Activated naive CD4-positive, alpha-beta T cell treated with anti-CD3 and anti-CD28 coated beads, Interleukin-2, amount 50 U/mL, for 16 hours (primary cell): ENCODE results near the gene ACMSD.
"Not testable (repeated sequence)": the region's sequence is repeated elsewhere in the genome, so short reads cannot be mapped to it uniquely, and the experiment has no call there.

Experiments used
- DNase-seq: peaks from one replicate; pipeline ENCODE4 v3.0.0-alpha.2; 2020

Gene ACMSD

GRCh38 chr2:134838143-134838620, at the start of gene ACMSD:
TSS of gene ACMSD (plus strand) at chr2:134838616. CDS start at chr2:134838683, 67 bp downstream.
- DNase-seq: no peak

- DNase-seq: no peak
Measured at GRCh38 chr2:134790487-134790886, 47.9 kb upstream of the ACMSD start.

GRCh38 chr2:134791616-134792015, 46.8 kb upstream of the ACMSD start:
- no peak for DNase-seq

GRCh38 chr2:134792186-134792585, 46.2 kb upstream of the ACMSD start:
- no peak for DNase-seq

- no peak for DNase-seq
Measured at GRCh38 chr2:134795765-134796164, 42.7 kb upstream of the ACMSD start.

GRCh38 chr2:134796373-134796772, 42.0 kb upstream of the ACMSD start:
- no peak for DNase-seq

- no peak for DNase-seq
Measured at GRCh38 chr2:134799936-134800335, 38.5 kb upstream of the ACMSD start.

GRCh38 chr2:134800341-134800740, 38.1 kb upstream of the ACMSD start:
- DNase-seq: no peak

GRCh38 chr2:134803609-134804405, 34.6 kb upstream of the ACMSD start:
- not testable (repeated sequence) for DNase-seq

- DNase-seq: no peak
Measured at GRCh38 chr2:134815741-134816140, 22.7 kb upstream of the ACMSD start.

- no peak for DNase-seq
Measured at GRCh38 chr2:134818321-134818720, 20.1 kb upstream of the ACMSD start.

- DNase-seq: no peak
Measured at GRCh38 chr2:134819334-134819733, 19.1 kb upstream of the ACMSD start.

- no peak for DNase-seq
Measured at GRCh38 chr2:134823431-134823830, 15.0 kb upstream of the ACMSD start.

- no peak for DNase-seq
Measured at GRCh38 chr2:134823832-134824231, 14.6 kb upstream of the ACMSD start.

- not testable (repeated sequence) for DNase-seq
Measured at GRCh38 chr2:134825716-134826115, 12.7 kb upstream of the ACMSD start.

- DNase-seq: no peak
Measured at GRCh38 chr2:134835471-134835870, 2.9 kb upstream of the ACMSD start.

GRCh38 chr2:134836986-134837385, 1.4 kb upstream of the ACMSD start:
- no peak for DNase-seq

- no peak for DNase-seq
Measured at GRCh38 chr2:134839649-134840048, 1.2 kb downstream of the ACMSD start.

- DNase-seq: no peak
Measured at GRCh38 chr2:134842930-134843490, 4.6 kb downstream of the ACMSD start.

- DNase-seq: no peak
Measured at GRCh38 chr2:134843968-134844367, 5.6 kb downstream of the ACMSD start.

- no peak for DNase-seq
Measured at GRCh38 chr2:134845028-134845427, 6.6 kb downstream of the ACMSD start.

- no peak for DNase-seq
Measured at GRCh38 chr2:134845719-134846118, 7.3 kb downstream of the ACMSD start.

- no peak for DNase-seq
Measured at GRCh38 chr2:134846213-134846612, 7.8 kb downstream of the ACMSD start.

GRCh38 chr2:134847582-134847981, 9.2 kb downstream of the ACMSD start:
- not testable (repeated sequence) for DNase-seq

GRCh38 chr2:134852518-134852917, 14.1 kb downstream of the ACMSD start:
- DNase-seq: no peak
